Tongue (tissue), 2 donors: ENCODE data around the gene FAM161A. TPM values are rescaled to one million over a fixed set of nuclear protein-coding genes. Genes with fewer than 3 reads are reported as not detected.
"Not testable (repeated sequence)": the region's sequence is repeated elsewhere in the genome, so short reads cannot be mapped to it uniquely, and the experiment has no call there.

Source experiments
- DNase-seq: peaks from one replicate; pipeline ENCODE4 v3.0.0-alpha.2; 2015
- total RNA-seq: library from RNA; depleted of rRNA; stranded (reverse); fragments of >200 nt; gene quantifications from one replicate; pipeline ENCODE4 v1.2.3, GENCODE V29; 2014

The FAM161A gene
- total RNA-seq, 1 donor from 2014 or later: 7.5 TPM

DNA sequence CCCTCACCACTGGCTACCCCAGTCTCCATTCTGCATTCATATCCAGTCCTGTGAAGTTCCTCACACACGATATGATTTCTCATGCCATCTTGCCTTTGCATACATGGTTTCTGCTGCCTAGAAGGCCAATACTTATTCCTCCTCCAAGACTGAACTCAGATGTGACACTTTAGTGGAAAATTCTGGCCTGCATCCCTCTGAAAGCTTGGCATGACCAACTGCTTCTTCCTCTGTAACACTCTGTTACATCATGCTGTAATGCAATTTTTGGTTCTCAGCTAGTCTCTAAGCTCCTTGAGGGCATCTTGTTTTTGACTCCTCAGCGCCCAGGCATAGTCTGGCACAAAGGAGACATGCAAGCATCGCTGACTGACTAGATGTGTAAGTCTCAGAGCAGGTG lies 12.6 kb downstream of the FAM161A start:
- no peak for DNase-seq

DNA sequence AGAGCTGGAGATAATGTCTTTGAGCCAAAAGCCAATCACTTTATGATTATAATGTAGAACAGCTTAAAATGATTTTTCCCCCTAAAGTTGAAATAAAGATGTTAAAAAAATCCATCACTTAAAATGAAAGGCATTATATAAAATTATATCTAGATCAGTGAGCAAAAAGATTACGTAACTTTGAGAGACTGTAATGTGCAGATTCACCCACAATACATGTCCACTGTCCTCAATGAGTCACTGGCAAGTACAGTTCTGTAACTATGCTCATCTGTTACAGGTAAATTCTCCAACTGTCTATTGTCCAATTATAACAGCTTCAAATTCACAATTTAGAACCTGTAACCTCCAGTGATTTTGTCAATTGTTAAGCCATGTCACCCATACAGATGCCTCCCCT lies 19.0 kb downstream of the FAM161A start:
- no peak for DNase-seq

DNA sequence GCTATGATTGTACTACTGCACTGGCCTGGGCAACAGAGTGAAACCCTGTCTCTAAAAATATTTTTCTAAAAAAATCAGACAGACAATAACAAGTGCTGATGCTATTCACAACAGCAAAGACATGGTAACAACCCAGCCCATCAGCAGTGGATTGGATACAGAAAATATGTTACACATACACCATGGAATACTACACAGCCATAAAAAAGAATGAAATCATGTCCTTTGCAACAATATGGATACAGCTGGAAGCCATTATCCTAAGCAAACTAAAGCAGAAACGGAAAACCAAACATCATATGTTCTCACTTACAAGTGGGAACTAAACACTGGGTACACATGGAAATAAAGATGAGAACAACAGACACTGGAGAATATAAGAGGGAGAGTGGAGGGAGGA lies 19.9 kb downstream of the FAM161A start:
- DNase-seq: no peak

DNA sequence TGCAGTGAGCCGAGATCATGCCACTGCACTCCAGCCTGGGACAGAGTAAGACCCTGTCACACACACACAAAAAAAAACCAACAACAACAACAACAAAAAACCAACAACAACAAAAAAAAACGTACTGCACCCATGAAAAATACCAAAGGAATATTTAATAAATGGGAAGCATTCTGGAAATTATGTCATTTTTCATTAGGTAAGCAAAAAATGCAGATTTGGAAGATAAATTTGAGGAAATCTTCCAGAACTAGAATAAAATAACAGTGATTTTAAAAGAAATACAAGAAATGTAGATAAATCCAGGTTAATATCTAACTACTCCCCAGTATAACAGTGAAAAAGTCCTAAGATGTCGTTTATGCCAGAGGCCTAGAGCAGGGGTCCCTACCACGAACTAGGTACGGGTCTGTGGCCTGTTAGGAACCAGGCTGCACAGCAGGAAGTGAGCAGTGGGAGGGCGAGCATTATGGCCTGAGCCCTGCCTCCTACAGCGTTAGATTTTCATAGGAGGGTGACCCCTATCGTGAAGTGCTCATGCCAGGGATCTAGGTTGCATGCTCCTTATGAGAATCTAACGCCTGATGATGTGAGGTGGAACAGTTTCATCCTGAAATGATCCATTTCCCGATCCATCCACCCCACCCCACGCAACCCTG lies 21.5 kb downstream of the FAM161A start:
- DNase-seq: no peak

DNA sequence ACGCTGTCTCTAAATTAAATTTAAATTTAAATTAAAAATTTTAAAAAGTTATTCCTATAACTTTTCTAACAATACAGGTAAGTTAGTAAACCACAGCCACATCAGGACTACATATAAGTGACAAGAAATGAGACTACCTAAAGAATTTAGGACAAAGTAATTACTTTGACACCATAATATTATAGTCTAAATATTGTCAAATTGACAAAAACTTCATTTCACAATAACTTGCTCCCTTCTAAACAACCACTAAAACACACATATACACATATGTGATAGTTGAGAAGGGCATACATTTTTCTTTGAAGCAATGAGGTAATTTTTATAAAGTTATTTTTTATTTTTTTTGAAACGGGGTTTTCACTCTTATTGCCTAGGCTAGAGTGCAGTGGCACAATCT lies 31.6 kb downstream of the FAM161A start:
- DNase-seq: no peak

DNA sequence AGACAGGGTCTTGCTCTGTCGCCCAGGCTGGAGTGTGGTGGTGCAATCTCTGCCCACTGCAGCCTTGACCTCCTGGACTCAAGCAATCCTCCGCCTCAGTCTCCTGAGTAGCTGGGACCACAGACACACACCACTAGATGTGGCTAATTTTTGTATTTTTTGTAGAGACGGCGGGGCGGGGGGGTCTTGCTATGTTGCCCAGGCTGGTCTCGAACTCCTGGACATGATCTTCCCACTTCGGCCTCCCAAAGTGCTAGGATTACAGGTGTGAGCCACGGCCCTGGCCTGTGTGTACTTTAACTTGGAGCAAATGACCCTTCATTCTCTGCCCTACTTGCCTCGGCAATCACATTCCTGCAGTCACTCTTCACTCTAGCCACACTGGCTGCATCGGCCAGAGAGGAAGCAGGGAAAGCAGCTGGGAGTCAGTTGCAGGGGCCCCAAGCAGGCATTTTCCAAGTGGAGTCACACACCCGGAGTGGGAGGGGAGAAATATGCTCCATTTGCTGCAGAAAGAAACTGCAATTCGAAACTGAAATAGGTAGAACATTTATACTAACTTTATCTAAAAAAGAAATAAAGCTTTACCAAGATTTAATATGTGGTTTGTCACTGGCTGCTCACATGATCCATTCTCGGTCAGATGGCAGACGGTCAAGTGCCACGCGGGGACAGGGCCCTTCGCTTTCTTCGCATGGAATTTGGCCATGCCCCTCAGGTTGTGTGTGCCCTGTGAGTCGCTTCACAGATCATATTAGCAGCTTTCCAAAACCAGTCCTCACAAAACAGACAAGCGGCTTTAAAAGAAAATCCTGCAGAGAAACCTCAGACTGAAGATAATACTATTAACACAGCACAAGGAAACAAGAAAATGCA lies 37.1 kb downstream of the FAM161A start:
- DNase-seq: no peak

DNA sequence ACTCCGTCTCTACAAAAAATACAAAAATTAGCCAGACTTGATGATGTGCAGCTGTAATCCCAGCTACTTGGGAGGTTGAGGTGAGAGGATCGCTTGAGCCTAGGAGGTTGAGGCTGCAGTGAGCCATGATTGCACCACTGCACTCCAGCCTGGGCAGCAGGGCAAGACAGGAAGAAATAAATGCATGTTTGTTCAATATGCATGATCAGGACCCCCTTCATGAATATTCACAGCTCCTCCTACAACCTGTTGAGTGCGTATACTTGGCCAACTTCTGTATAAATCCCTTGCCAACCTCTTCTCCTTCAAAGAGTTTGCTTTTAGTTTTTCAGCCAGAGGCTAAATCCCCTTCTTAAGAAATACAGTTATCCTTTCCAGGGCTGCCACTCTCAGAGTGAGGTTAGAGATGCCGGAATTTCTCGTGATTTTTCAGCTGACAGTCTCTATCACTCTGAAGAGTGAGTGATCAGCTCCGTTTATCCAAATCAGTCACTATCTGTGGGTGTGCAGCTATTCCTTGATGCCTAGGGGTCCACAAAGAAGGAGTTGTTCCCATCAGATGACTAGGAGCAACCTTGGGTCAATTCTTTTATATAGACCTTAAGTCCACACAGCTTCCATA lies 39.2 kb downstream of the FAM161A start:
- DNase-seq: no peak

DNA sequence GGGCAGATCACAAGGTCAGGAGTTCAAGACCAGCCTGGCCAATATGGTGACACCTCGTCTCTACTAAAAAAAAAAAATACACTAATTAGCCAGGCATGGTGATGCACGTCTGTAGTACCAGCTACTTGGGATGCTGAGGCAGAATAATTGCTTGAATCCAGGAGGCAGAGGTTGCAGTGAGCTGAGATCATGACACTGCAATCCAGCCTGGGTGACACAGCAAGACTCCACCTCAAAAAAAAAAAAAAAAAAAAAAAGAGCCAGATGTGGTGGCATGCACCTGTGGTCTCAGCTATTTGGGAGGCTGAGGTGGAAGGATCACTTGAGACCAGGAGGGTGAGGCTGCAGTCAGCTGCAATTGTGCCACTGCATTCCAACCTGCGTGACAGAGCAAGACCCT lies 40.5 kb downstream of the FAM161A start:
- not testable (repeated sequence) for DNase-seq

DNA sequence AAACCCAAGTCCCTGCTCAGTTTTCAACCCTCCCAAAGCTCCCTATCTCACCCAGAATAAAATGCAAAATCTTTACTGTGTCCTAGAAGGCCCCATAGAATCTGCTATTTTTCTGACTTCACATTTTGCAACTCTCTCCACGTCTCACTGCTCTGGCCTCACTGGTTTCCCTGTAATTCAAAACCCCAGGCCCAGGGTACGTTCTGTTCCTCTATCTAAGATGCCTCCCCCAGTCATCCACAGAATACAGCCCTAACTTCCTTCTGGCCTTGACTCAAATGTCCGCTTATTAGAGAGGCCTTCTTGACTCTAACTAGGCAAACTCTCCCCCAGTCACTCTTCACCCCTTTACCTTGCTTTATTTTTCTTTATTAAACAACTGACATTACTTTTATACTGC lies 42.0 kb downstream of the FAM161A start:
- no peak for DNase-seq

DNA sequence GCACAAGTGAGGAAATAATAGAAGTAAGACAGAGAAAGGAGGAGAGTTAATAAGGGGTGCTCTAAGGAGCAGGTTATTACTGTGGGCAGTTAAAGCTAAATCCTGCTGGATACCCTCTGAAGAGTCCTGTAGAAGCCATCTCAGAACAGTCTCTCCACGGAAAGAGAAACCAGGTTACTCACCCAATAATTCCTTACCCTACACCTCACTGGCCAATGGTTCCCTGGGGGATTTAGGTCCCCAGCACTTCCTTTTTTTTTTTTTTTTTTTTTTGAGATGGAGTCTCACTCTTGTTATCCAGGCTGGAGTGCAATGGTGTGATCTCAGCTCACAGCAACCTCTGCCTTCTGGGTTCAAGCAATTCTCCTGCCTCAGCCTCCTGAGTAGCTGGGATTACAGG lies 43.7 kb downstream of the FAM161A start:
- not testable (repeated sequence) for DNase-seq

DNA sequence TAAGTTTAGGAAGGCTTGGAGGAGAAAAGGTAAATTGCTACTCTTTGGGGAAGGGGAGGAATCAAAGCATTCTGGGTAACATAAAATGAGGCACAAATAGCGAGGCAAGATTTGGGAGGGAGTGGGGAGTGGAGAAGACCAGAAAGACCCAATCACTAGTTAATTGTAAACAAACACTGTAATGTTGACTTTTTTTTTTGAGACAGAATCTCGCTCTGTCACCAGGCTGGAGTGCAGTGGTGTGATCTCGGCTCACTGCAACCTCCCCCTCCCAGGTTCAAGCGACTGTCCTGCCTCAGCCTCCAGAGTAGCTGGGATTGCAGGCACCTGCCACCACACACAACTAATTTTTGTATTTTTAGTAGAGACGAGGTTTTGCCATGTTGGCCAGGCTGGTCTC lies 45.2 kb downstream of the FAM161A start:
- DNase-seq: not testable (repeated sequence)

DNA sequence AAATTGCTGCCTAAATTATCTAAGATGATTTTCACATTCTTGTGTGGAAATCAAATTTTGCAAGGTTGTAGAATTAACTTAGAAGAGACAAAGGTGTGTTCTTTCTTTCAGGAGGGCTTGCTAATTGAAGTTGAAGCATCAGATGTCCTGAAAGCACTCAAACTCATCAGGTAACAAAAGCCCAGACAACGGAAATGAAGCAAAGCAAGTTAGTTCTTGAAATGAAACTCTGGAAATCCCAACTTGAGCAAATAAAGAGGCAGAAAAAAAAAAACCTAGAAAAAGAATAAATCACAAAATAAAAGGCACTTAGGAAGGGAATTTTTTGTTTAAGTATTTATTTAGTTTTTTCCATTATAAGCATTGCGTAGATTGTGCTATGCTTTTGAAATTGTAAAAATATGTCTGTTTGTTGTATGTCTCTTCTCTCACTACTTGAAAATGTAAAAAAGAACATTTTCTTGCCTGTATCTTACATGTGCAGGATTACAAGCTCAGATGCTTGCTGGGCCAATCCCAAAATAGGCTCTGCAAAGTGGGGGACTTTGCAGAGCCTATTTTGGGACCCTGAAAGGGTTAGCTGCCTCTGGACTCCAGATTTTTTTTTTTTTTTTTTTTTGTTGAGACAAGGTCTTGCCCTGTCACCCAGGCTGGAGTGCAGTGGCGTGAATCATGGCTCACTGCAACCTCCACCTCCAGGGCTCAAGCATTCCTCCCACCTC lies 46.7 kb downstream of the FAM161A start:
- DNase-seq: peak; percentile 24

DNA sequence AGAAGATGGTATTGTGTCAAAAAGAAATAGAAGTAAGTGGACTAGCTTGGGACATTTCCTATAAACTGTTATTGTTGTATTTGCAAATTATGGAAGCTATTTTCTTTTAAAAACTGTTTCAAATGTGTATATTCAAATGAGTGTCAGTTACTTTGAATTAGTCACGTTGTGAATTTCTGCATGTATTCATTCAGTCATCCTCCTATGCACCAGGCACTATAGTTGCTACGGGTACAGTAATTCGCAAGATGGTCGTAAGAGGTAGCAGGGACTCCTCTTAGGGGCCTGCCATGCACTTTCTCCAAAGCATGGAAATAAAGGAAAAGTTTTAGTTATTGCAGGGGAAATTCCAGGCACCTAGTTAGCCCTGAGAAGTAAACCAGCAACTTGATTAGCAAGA lies 51.3 kb downstream of the FAM161A start:
- no peak for DNase-seq

DNA sequence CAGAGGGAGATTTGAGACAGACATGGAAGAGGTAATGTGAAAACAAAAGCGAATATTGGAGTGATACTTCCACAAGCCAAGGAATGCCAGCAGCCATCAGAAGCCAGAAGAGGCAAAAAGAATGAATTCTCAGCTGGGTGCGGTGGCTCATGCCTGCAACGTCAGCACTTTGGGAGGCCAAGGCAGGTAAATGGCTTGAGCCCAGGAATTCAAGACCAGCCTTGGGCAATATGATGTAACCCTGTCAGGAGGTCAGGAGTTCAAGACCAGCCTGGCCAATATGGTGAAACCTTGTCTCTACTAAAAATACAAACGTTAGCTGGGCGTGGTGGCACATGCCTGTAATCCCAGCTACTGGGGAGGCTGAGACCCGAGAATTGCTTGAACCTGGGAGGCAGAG lies 54.8 kb downstream of the FAM161A start:
- DNase-seq: no peak

DNA sequence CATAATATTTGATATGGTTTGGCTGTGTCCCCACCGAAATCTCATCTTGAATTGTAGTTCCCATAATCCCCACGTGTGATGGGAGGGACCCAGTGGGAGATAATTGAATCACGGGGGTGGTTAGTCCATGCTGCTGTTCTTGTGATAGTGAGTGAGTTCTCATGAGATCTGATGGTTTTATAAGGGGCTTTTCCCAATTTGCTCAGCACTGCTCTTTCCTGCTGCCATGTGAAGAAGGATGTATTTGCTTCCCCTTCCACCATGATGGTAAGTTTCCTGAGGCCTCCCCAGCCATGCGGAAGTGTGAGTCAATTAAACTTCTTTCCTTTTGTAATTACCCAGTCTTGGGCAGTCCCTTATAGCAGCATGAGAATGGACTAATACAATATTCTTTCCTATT lies 56.4 kb downstream of the FAM161A start:
- DNase-seq: not testable (repeated sequence)

DNA sequence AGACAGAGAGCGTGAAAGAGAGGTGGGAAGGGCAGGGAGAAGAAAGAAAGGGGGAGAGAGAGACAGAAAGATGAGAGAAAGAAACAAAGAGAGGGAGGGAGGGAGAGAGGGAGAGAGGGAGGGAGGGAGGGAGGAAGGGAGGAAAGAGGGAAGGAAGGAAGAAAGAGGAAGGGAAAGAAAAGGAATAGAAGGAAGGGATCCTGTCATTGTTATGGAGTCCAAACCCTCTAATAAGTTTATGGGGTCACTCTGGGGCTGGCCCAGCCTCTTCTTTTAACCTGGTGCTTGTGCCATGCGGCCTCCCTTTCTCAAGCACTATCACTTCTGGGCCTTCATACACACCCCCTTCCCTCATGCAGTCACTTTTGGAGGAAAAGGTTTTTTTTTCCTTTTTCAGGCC lies 58.5 kb downstream of the FAM161A start:
- DNase-seq: no peak

DNA sequence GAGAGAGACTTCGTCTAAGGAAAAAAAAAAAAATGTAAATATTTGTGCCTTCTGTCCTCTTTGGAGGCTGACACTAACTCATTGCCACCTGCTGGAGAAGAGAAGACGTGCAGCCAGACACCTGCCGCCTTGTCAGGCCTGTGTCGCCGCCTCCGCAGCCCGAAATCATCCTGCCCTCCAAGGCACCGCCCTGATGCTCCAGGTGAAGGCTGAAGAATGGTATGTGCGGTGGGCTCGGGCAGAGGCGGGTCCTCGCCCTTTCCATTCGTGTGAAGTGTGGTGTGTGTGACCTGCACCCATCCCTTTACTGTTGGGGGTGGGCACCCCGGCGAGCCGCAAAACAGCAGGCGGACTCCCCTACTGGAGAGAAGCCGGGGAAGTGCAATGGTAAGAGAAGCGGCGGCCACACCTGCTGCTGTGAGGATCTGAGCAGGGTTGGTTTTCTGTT lies 60.4 kb downstream of the FAM161A start:
- DNase-seq: peak; percentile 59

DNA sequence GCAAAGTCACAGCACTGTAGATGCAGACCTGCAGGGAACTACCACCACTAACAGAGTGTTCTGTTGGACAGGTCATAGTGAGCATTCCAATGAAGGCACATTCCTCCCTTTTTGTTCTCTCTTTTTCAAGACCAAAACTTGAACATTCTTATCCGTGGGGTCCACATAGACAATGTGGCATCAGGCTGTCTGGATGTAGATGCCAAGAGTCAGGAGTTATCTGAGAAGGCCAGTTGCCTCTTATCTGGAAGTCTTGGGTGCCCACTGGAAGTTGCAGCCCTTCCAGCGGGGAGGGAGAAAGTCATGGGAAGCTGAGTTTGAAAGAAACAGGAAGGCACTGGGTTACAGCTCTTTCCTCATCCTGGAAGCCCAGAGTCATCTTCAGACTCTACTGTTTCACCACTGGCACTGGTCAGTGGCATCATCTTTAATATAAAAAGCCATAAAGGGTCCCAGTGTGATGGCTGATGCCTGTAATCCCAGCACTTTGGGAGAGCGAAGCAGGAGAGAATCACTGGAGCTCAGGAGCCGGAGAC lies 61.4 kb downstream of the FAM161A start:
- DNase-seq: no peak

DNA sequence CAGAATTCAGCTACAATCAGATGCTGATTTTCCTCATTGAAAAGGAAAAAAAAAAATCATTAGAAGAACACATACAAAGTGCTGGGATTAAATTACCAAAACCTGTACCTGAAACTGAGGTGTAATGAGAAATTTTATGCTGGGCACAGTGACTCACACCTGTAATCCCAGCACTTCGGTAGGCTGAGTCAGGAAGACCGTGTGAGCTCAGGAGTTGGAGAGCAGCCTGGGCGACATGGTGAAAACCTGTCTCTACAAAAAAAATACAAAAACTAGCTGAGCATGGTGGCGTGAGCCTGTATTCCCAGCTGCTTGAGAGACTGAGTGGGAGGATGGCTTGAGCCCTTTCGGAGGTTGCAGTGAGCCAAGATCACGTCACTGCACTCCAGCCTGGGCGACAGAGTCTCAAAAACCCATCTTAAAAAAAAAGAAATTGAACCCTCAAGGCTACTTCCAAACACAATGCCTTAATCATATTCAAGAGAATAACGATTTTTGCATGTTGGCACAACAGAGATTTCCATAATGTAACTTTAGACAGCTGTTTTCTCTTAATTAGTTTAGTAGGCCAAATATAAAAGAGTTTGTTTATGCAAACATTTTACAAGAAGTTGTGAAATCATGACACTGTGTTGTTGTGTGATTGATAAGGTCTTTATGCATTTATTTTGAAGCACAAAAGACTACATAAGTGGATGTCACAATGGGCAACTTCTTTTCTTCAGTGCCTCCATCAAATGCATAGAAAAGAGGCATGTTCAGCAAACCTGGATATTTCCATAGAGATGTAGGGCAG lies 63.9 kb downstream of the FAM161A start:
- no peak for DNase-seq

DNA sequence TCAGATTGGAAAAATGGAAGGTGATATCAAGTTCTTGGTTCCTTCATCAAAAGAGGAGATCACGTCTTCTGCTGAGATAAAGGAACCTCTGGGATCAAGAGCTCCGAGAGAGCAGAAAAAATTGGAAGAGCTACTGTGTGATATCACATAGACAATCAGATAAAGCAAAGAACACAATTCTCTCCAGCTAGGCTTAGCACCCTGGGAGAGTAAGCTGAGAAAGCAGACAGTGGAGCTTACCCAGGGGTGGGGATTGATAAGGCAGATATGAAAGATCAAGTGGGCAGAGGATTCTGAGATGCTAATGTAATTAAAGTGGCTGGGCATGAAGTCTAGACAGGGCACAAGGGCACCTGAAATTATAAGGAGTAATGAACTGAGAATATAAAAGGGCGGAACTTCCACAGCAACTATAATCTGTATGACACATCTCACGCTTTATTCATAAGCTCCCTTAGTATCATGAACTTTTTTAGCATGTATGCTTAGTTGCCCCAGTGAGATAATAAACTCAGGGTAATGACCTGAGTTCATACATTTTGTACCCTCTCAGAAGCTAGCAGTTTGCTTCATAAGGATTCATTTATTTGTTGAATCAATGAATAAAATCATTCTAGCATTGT lies 65.8 kb downstream of the FAM161A start:
- DNase-seq: no peak

DNA sequence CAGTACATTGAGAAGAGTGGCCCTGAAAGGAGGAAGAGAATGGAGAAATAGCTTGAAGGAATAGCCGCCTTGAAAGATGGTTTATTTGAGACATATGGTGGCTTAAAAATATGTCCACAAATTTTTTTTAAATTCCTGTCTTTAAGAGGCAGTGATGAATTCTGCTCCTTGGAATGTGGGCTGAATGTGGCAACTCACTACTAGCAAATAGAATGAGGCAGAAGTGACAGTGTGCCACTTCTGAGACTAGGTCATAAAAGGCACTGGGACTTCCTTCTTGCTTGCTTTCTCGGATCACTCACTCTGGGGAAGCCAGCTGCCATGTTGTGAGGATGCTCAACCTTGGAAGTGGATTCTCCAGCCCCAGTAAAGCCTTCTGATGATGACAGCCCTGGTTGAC lies 67.0 kb downstream of the FAM161A start:
- no peak for DNase-seq
